ENCODE data around the gene SLC4A8.

GRCh38 chr12:51378749-51379148 is 45.9 kb upstream of the SLC4A8 start:
- TF ChIP-seq, protein P1, sequence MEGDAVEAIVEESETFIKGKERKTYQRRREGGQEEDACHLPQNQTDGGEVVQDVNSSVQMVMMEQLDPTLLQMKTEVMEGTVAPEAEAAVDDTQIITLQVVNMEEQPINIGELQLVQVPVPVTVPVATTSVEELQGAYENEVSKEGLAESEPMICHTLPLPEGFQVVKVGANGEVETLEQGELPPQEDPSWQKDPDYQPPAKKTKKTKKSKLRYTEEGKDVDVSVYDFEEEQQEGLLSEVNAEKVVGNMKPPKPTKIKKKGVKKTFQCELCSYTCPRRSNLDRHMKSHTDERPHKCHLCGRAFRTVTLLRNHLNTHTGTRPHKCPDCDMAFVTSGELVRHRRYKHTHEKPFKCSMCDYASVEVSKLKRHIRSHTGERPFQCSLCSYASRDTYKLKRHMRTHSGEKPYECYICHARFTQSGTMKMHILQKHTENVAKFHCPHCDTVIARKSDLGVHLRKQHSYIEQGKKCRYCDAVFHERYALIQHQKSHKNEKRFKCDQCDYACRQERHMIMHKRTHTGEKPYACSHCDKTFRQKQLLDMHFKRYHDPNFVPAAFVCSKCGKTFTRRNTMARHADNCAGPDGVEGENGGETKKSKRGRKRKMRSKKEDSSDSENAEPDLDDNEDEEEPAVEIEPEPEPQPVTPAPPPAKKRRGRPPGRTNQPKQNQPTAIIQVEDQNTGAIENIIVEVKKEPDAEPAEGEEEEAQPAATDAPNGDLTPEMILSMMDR (optimal IDR thresholded peaks at IDR 0.05 in 1 of 3, IDR thresholded peaks at IDR 0.05 in 1 of 3, conservative IDR thresholded peaks at IDR 0.05 in 1 of 3; ENCODE audit: extremely low read depth in 1 of 3, insufficient read depth in 2 of 3, low read length in 3 of 3) = no peak
- TF ChIP-seq EZH2 (IDR thresholded peaks at IDR 0.05; ENCODE audit: low read length) = no peak
